Uterus (tissue), 2 donors: Measurements from ENCODE around the gene UBE3C.

Source experiments
- POLR2A ChIP-seq, 2 donors: fragments of 450-650 bp; IDR thresholded peaks; one replicate each; pipeline ENCODE4 v1.6.1; 2016; ENCODE audit warnings: antibody characterized with exemption in 2 of 2, mild to moderate bottlenecking in 1 of 2, moderate library complexity in 1 of 2
- TF ChIP-seq, protein P1 (sequence below), 4 experiments: fragments of 200-600 bp in 2 of 4; fragments of 450-650 bp in 2 of 4; sonication (generic) in 2 of 4; IDR thresholded peaks; one replicate each; pipeline ENCODE4 v1.5.1; 2016 to 2019; ENCODE audit warnings: antibody characterized with exemption in 4 of 4, mild to moderate bottlenecking in 2 of 4, moderate library complexity in 1 of 4

DNA sequence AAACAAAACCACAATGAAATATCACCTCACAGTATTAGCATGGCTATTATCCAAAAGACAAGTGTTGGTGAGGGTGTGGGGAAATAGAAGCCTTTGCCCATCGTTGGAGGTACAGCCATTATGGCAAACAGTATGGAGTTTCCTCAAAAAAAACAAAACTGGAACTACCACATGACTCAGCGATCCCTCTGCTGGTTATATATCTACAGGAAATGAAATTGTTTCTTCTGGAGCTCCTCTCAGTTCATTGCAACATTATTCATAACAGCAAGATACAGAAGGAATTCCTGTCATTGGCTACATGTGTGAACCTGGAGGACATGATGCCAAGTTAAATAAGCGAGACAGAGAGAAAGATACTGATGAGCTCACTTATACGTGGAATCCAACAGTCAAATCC lies 2.4 kb upstream of the UBE3C start:
- TF ChIP-seq, protein P1, sequence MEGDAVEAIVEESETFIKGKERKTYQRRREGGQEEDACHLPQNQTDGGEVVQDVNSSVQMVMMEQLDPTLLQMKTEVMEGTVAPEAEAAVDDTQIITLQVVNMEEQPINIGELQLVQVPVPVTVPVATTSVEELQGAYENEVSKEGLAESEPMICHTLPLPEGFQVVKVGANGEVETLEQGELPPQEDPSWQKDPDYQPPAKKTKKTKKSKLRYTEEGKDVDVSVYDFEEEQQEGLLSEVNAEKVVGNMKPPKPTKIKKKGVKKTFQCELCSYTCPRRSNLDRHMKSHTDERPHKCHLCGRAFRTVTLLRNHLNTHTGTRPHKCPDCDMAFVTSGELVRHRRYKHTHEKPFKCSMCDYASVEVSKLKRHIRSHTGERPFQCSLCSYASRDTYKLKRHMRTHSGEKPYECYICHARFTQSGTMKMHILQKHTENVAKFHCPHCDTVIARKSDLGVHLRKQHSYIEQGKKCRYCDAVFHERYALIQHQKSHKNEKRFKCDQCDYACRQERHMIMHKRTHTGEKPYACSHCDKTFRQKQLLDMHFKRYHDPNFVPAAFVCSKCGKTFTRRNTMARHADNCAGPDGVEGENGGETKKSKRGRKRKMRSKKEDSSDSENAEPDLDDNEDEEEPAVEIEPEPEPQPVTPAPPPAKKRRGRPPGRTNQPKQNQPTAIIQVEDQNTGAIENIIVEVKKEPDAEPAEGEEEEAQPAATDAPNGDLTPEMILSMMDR (IDR thresholded peaks at IDR 0.05) = no peak
- TF ChIP-seq POLR2A (IDR thresholded peaks at IDR 0.05) = no peak
